Left kidney (tissue), 8 donors: ENCODE measurements around the gene MUC5B. TPM values are rescaled to one million over a fixed set of nuclear protein-coding genes. Genes with fewer than 3 reads are reported as not detected.
"Not testable (repeated sequence)": the region's sequence is repeated elsewhere in the genome, so short reads cannot be mapped to it uniquely, and the experiment has no call there.

Source experiments
- DNase-seq: peaks from one replicate; pipeline ENCODE4 v3.0.0-alpha.2; 2013
- long read RNA-seq, 8 donors: transcript quantifications; one replicate each; lab custom pipeline, GENCODE V29; 2026
- polyA plus RNA-seq: library from polyadenylated mRNA; unstranded; fragments of 120-200 nt; gene quantifications from one replicate; pipeline ENCODE4 v1.2.1, GENCODE V29; 2013; ENCODE audit not compliant: insufficient read length

The MUC5B gene
- polyA plus RNA-seq, result 0.12 TPM
- long read RNA-seq, donor 1, result 0 reads
- long read RNA-seq, donor 2, result 0 reads
- long read RNA-seq, donor 3, result 0 reads
- long read RNA-seq, donor 4, result 0 reads
- long read RNA-seq, donor 5, result 0 reads
- long read RNA-seq, donor 6, result 0 reads
- long read RNA-seq, donor 7, result 0 reads
- long read RNA-seq, donor 8, result 0 reads

GRCh38 chr11:1222491-1223345, at the start of gene MUC5B:
Gene MUC5B, plus strand, starts transcription at chr11:1223066. Its CDS starts 58 bp downstream, at chr11:1223124.
- no peak for DNase-seq

- not testable (repeated sequence) for DNase-seq
Measured at GRCh38 chr11:1173396-1173795, 49.5 kb upstream of the MUC5B start.

- no peak for DNase-seq
Measured at GRCh38 chr11:1174441-1175370, 48.2 kb upstream of the MUC5B start.

GRCh38 chr11:1175461-1176223, 47.2 kb upstream of the MUC5B start:
- DNase-seq, result no peak

- no peak for DNase-seq
Measured at GRCh38 chr11:1176224-1177019, 46.4 kb upstream of the MUC5B start.

GRCh38 chr11:1177020-1177770, 45.7 kb upstream of the MUC5B start:
- no peak for DNase-seq

- no peak for DNase-seq
Measured at GRCh38 chr11:1177771-1178090, 45.1 kb upstream of the MUC5B start.

GRCh38 chr11:1178201-1178885, 44.5 kb upstream of the MUC5B start:
- no peak for DNase-seq

GRCh38 chr11:1178906-1179305, 44.0 kb upstream of the MUC5B start:
- no peak for DNase-seq

GRCh38 chr11:1179641-1180040, 43.2 kb upstream of the MUC5B start:
- no peak for DNase-seq

- no peak for DNase-seq
Measured at GRCh38 chr11:1180171-1180570, 42.7 kb upstream of the MUC5B start.

GRCh38 chr11:1180947-1181391, 41.9 kb upstream of the MUC5B start:
- DNase-seq, result no peak

- no peak for DNase-seq
Measured at GRCh38 chr11:1181420-1181819, 41.4 kb upstream of the MUC5B start.

GRCh38 chr11:1181853-1182535, 40.9 kb upstream of the MUC5B start:
- no peak for DNase-seq

GRCh38 chr11:1184139-1184538, 38.7 kb upstream of the MUC5B start:
- not testable (repeated sequence) for DNase-seq

- not testable (repeated sequence) for DNase-seq
Measured at GRCh38 chr11:1188451-1189130, 34.3 kb upstream of the MUC5B start.

- DNase-seq, result not testable (repeated sequence)
Measured at GRCh38 chr11:1189816-1190215, 33.0 kb upstream of the MUC5B start.

GRCh38 chr11:1191786-1192470, 30.9 kb upstream of the MUC5B start:
- not testable (repeated sequence) for DNase-seq
